Ovary (tissue), 3 donors: Measurements from ENCODE around the gene IRS1.

Source experiments
- CTCF ChIP-seq, 3 donors: fragments of 450-650 bp in 2 of 3; fragments of 200-600 bp in 1 of 3; IDR thresholded peaks; one replicate each; pipeline versions ENCODE4 v1.5.1 to v1.8.0; 2016 to 2022; ENCODE audit warnings: antibody characterized with exemption in 3 of 3, mild to moderate bottlenecking in 1 of 3
- POLR2A ChIP-seq: fragments of 450-650 bp; IDR thresholded peaks from one replicate; pipeline ENCODE4 v1.6.1; 2017; ENCODE audit warnings: antibody characterized with exemption, mild to moderate bottlenecking, moderate library complexity
- donor health status: DM: no; HTN: no; CAD: no.

GRCh38 chr2:226837787-226838603, 38.4 kb upstream of the IRS1 start:
- TF ChIP-seq POLR2A: no peak
- TF ChIP-seq CTCF (IDR thresholded peaks at IDR 0.05): no peak
